NB4 (cell line): ENCODE data around the gene FUT3.

Experiments
- CTCF ChIP-seq: IDR thresholded peaks from one replicate; pipeline ENCODE4 v1.5.1; 2012; ENCODE audit warnings: low read depth, low read length
- POLR2A ChIP-seq: IDR thresholded peaks from 2 replicates; pipeline ENCODE4 v1.6.1; 2011; ENCODE audit warnings: mild to moderate bottlenecking; ENCODE audit not compliant: insufficient read length; ENCODE audit errors: extremely low read depth

GRCh38 chr19:5804516-5805461 is 46.5 kb downstream of the FUT3 start, which contains the start of gene NRTN:
- TF ChIP-seq CTCF, result no peak
- TF ChIP-seq POLR2A, result no peak
